RWPE1 (cell line): ENCODE results near the gene SRGAP3.
A peak's percentile ranks its signal among the peaks of the same experiment; 100 is the strongest.

Experiments
- CTCF ChIA-PET: fragments of 350-600 bp; sonication (Branson Sonifier 250); formaldehyde crosslinking; extraction: SDS; loops from one replicate; lab custom pipeline; 2021; lab: Yijun Ruan, JAX
- POLR2A ChIA-PET: fragments of 400-600 bp; formaldehyde crosslinking; extraction: SDS; loops from one replicate; lab custom pipeline; 2020; ENCODE audit warnings: antibody characterized with exemption; ENCODE audit not compliant: low non-redundant PET; lab: Yijun Ruan, JAX
- DNase-seq: peaks from one replicate; pipeline ENCODE4 v3.0.0; 2012; ENCODE audit warnings: low spot score
- H3K27ac ChIP-seq: fragments of 450-650 bp; 2 replicates; pipeline ENCODE4 v1.5.1; 2017
- TF ChIP-seq, protein P1 (sequence below): fragments of 450-650 bp; conservative IDR thresholded peaks from 2 replicates; pipeline ENCODE4 v1.5.1; 2017; ENCODE audit warnings: low read depth, mild to moderate bottlenecking

SRGAP3 gene

DNA sequence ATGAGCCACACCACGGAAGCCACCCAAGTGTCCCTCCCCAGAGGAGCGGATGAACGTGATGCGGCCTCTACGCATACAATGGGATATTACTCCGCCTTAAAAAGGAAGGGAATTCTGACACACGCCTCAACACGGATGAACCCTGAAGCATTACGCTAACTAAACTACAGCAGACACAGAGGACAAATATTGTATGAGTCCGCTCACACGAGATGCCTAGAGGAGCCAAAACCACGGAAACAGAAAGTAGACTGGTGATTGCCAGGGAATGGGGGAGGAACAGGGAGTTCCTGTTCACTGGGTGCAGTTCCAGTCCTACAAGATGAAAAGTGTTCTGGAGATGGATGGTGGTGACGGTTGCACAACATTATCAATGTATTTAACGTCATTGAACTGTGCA is 32.7 kb downstream of the SRGAP3 start:
- TF ChIP-seq, protein P1, sequence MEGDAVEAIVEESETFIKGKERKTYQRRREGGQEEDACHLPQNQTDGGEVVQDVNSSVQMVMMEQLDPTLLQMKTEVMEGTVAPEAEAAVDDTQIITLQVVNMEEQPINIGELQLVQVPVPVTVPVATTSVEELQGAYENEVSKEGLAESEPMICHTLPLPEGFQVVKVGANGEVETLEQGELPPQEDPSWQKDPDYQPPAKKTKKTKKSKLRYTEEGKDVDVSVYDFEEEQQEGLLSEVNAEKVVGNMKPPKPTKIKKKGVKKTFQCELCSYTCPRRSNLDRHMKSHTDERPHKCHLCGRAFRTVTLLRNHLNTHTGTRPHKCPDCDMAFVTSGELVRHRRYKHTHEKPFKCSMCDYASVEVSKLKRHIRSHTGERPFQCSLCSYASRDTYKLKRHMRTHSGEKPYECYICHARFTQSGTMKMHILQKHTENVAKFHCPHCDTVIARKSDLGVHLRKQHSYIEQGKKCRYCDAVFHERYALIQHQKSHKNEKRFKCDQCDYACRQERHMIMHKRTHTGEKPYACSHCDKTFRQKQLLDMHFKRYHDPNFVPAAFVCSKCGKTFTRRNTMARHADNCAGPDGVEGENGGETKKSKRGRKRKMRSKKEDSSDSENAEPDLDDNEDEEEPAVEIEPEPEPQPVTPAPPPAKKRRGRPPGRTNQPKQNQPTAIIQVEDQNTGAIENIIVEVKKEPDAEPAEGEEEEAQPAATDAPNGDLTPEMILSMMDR, result no peak
- no peak for DNase-seq
- H3K27ac ChIP-seq, result no peak overlapping the region; the same call in 1 of the 2 replicates
- CTCF ChIA-PET, result no interaction called here
- POLR2A ChIA-PET, result no interaction called here

DNA sequence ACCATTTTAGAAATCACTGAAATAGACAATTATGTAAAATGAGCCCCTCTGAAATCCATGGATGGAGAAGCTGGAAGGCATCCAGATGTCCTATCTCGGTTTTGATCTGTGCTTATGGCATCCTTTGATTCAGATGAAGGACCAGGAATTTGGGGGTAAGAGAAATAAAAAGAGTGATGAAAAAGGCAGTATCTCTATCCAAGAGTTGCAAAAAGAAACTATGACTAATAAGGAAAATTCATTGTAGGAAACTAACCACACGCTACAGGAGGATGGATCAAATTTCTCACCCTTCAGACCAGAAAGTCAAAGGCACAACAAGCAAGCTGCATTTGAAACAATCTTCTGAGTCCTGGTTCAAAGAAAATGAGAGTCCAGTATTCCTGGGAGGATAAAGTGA is 34.8 kb downstream of the SRGAP3 start:
- ChIA-PET CTCF (interaction anchor here (0.7 kb wide), 1 partner anchor 88 kb away, joined by 3 read pairs; no protein-coding TSS in a partner anchor), POLR2A (no interaction called here)
- H3K27ac ChIP-seq, result no peak overlapping the region
- peak; percentile 52 for DNase-seq
- TF ChIP-seq, protein P1, result no peak

DNA sequence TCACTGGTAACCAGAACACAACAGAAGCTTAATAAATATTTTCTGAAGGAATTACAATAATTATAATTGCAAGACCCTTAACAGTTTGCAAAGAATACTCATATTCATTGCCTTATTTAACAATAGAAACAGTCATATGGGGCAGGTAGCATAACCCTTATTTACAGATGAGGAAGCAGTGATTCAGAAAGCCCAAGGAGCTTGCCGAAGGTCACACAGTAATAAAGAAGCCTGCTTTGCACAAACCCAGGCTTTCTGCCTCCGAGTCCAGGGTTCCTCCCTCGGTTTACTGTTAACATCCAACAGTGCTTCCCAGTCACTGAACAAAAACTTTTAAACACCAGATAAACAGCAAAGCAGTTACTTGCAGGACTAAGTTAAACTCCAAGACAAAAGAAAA is 35.3 kb downstream of the SRGAP3 start:
- POLR2A ChIA-PET, result no interaction called here
- TF ChIP-seq, protein P1, result no peak
- no peak overlapping the region for H3K27ac ChIP-seq
- CTCF ChIA-PET, result interaction anchor here (0.7 kb wide), 1 partner anchor 88 kb away, joined by 3 read pairs; no protein-coding TSS in a partner anchor
- DNase-seq, result no peak

DNA sequence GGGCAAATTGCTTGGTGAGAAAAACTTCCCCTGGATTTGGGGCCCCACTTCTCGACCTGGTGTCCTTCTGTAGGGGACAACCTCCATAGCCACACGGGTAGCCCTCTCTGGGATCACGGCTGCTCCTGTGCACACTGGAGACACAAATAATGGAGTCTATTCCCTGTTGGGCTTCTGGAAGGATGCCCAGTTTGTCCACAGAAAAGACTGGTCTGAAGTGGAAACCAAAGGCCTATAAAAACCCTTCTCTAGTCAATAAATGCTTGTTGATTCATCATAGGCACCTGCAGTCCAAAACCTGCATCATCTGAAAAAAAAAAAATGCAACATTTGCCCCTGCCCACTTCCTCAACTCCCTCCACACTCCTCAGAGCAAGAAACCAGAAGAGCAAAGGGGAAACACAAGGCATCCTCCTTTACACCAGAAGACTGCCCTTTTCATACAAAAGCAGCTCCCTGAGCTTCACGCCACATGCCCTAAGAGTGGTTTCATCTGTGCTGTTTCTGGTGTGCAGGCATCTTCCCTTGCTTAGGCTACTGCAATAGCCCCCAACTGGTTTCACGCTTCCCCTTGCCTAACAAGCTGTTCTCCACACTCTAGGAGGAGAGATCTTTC is 36.3 kb downstream of the SRGAP3 start:
- TF ChIP-seq, protein P1, result no peak
- DNase-seq, result no peak
- POLR2A ChIA-PET, result no interaction called here
- no peak overlapping the region for H3K27ac ChIP-seq
- CTCF ChIA-PET, result no interaction called here

DNA sequence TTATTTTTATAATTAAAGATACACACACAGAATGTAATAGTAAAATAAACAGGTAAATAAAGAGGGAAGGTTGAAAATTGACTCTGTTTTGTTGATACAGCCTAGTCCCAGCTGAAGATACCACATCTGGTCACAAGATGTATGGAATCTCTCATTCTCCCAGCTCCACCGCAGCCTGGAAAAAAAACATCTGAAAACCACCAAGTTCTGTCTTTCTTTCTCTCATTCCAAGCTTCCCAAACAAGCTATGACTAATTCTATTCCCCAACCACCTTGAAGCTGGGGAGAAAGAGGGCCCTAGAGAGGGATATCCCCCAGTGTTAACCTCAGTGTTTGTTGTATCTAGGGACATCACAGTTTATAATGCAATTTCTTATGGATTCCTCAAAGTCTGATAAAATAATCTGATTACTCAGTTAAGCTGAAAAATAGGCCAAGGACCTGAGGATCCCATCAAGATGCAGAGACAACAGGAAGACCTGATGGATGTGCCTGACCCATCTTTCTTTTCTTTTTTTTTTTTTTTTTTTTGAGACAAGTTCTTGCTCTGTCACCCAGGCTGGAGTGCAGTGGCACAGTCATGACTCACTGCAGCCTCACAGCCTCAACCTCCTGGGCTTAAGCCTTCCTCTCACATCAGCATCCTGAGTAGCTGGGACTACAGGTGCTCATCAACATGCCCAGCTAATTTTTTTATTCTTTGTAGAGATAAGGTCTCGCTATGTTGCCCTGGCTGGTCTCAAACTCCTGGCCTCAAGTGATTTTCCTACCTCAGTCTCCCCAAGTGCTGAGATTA is 38.1 kb downstream of the SRGAP3 start:
- ChIA-PET POLR2A (no interaction called here), CTCF (no interaction called here)
- H3K27ac ChIP-seq, result no peak overlapping the region
- DNase-seq, result no peak
- TF ChIP-seq, protein P1, result no peak

DNA sequence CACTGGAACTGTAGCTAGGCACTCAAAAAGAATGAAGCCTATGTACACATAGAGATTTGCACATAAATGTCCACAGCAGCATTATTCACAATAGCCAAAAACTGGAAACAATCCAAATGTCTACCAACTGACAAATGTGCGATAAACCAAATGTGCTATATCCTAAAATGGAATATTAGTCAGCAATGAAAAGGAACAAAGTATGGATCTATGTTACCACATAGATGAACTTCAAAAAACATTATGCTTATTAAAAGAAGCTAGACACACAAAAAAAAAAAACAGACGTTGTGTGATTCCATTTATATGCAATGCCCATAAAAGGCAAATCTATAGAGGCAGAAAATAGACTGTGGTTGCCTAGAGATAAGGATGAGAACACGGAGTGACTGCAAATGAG is 39.7 kb downstream of the SRGAP3 start:
- POLR2A ChIA-PET, result no interaction called here
- TF ChIP-seq, protein P1, result no peak
- no peak for DNase-seq
- CTCF ChIA-PET, result no interaction called here
- no peak overlapping the region for H3K27ac ChIP-seq
